Measurements from ENCODE around the gene SH3RF3.

DNA sequence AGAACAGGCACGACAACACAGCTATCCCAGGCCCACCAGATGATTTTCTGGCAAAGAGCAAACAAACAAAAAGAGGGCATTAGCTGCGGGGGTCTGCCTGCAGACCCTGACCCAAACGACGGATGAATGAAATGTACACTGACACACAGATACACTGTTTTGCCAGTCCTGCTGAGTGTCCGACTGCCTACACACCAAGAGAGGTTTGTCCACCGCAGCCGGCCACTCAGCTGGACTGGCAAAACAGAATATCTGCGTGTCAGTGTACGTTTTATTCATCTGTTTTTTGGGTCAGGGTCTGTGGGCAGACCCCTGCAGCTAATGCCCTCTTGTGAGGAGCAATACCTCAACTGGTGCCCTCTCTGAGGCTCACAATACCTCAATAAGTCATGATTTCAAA is 10.7 kb upstream of the SH3RF3 start:
- TF ChIP-seq POLR2A (IDR thresholded peaks at IDR 0.05; ENCODE audit: low read length) (no peak), GATA1 (IDR thresholded peaks at IDR 0.05; ENCODE audit: low read depth, low read length) (no peak)
